Astrocyte (in vitro differentiated cells and primary cell): ENCODE data around the gene PPP2R2C. TPM values are rescaled to one million over a fixed set of nuclear protein-coding genes. Genes with fewer than 3 reads are reported as not detected.

ENCODE experiments used
- DNase-seq: peaks from one replicate; pipeline ENCODE4 v3.0.0-alpha.2; 2010; ENCODE audit warnings: low read depth
- FAIRE-seq: peaks from 2 replicates; lab custom pipeline; 2011; peaks lifted over from hg19 to GRCh38; lab: Jason Lieb, UNC
- H2AFZ ChIP-seq: 2 replicates; pipeline ENCODE4 v1.6.0; 2012; ENCODE audit warnings: low read depth, low read length, inconsistent platforms
- H3K27ac ChIP-seq: 2 replicates; pipeline ENCODE4 v1.5.1; 2011; ENCODE audit warnings: low read depth, low read length, inconsistent platforms
- H3K27me3 ChIP-seq: 2 replicates; pipeline ENCODE4 v1.6.0; 2011; ENCODE audit warnings: low read length, inconsistent platforms; ENCODE audit not compliant: insufficient read depth
- H3K36me3 ChIP-seq: 2 replicates; pipeline ENCODE4 v1.5.1; 2011; ENCODE audit warnings: low read length, inconsistent platforms; ENCODE audit not compliant: insufficient read depth
- H3K4me1 ChIP-seq: 2 replicates; pipeline ENCODE4 v1.5.1; 2011; ENCODE audit warnings: low read length, inconsistent platforms; ENCODE audit not compliant: insufficient read depth
- H3K4me2 ChIP-seq: 2 replicates; pipeline ENCODE4 v1.6.0; 2012; ENCODE audit warnings: low read length, inconsistent platforms
- H3K4me3 ChIP-seq: 2 replicates; pipeline ENCODE4 v1.5.1; 2011; ENCODE audit warnings: low read depth, mild to moderate bottlenecking, low read length, inconsistent platforms; ENCODE audit not compliant: insufficient read depth
- H3K79me2 ChIP-seq: 2 replicates; pipeline ENCODE4 v1.6.0; 2012; ENCODE audit warnings: mild to moderate bottlenecking, low read length, inconsistent platforms; ENCODE audit not compliant: insufficient read depth
- H3K9ac ChIP-seq: 2 replicates; pipeline ENCODE4 v1.6.0; 2012; ENCODE audit warnings: mild to moderate bottlenecking, low read length, inconsistent platforms
- H3K9me3 ChIP-seq: 2 replicates; pipeline ENCODE4 v1.5.1; 2012; ENCODE audit warnings: low read depth, mild to moderate bottlenecking, low read length, inconsistent platforms; ENCODE audit not compliant: insufficient read depth
- H4K20me1 ChIP-seq: 2 replicates; pipeline ENCODE4 v1.6.0; 2012; ENCODE audit warnings: low read length, inconsistent platforms; ENCODE audit not compliant: insufficient read depth
- H3K27ac Mint-ChIP-seq: one replicate; pipeline ENCODE4 v1.8.0; 2021; ENCODE audit warnings: mild to moderate bottlenecking, mixed read lengths; ENCODE audit not compliant: unreplicated experiment
- H3K27me3 Mint-ChIP-seq: one replicate; pipeline ENCODE4 v1.8.0; 2021; ENCODE audit warnings: low read depth, mixed read lengths; ENCODE audit not compliant: unreplicated experiment
- H3K36me3 Mint-ChIP-seq: one replicate; pipeline ENCODE4 v1.8.0; 2021; ENCODE audit warnings: low read depth, mixed read lengths; ENCODE audit not compliant: unreplicated experiment
- H3K4me1 Mint-ChIP-seq: one replicate; pipeline ENCODE4 v1.8.0; 2021; ENCODE audit warnings: low read depth, mixed read lengths; ENCODE audit not compliant: unreplicated experiment
- H3K4me3 Mint-ChIP-seq: one replicate; pipeline ENCODE4 v1.8.0; 2021; ENCODE audit warnings: mild to moderate bottlenecking, moderate library complexity, mixed read lengths; ENCODE audit not compliant: unreplicated experiment
- H3K9me3 Mint-ChIP-seq: one replicate; pipeline ENCODE4 v1.8.0; 2021; ENCODE audit warnings: mild to moderate bottlenecking, mixed read lengths; ENCODE audit not compliant: unreplicated experiment
- CTCF ChIP-seq: IDR thresholded peaks from 2 replicates; pipeline ENCODE4 v1.5.1; 2011; ENCODE audit warnings: low read depth, mild to moderate bottlenecking, inconsistent platforms, low read length, moderate library complexity; ENCODE audit not compliant: insufficient read depth
- EZH2 ChIP-seq: IDR thresholded peaks from 2 replicates; pipeline ENCODE4 v1.6.1; 2012; ENCODE audit warnings: mild to moderate bottlenecking, low read length, inconsistent platforms; ENCODE audit not compliant: insufficient read depth
- total RNA-seq: library from RNA; stranded (reverse); gene quantifications from 2 replicates; pipeline ENCODE4 v1.2.1, GENCODE V29; 2021

The PPP2R2C gene
- total RNA-seq, 1 donor from 2014 or later, result 1.1 TPM

- H3K9me3 Mint-ChIP-seq, result peaks cover 17% of the 10 kb centered on the region
- no peaks in the 10 kb centered on the region for H3K9me3 ChIP-seq
- H4K20me1 ChIP-seq, result no peaks in the 10 kb centered on the region
- no peaks in the 10 kb centered on the region for H3K79me2 ChIP-seq
- no peak overlapping the region for H3K27ac Mint-ChIP-seq
- no peak overlapping the region for H3K4me2 ChIP-seq
- no peaks in the 10 kb centered on the region for H3K4me1 Mint-ChIP-seq
- H3K4me3 ChIP-seq, result no peak overlapping the region
- no peaks in the 10 kb centered on the region for H3K27me3 ChIP-seq
- no peaks in the 10 kb centered on the region for H3K36me3 Mint-ChIP-seq
- H2AFZ ChIP-seq, result no peak overlapping the region
- H3K4me1 ChIP-seq, result no peaks in the 10 kb centered on the region
- H3K36me3 ChIP-seq, result no peaks in the 10 kb centered on the region
- no peak for TF ChIP-seq CTCF
- TF ChIP-seq EZH2, result no peak
- no peak overlapping the region for H3K9ac ChIP-seq
- no peak overlapping the region for H3K4me3 Mint-ChIP-seq
- H3K27ac ChIP-seq, result no peak overlapping the region
- DNase-seq (no peak), FAIRE-seq (no peak)
- H3K27me3 Mint-ChIP-seq, result peaks cover 19% of the 10 kb centered on the region
These were observed 34.6 kb downstream of the PPP2R2C start for GRCh38 chr4:6437826-6438238.

- H3K4me1 ChIP-seq, result no peaks in the 10 kb centered on the region
- Mint-ChIP-seq H3K36me3 (no peaks in the 10 kb centered on the region), H3K4me3 (no peak overlapping the region), H3K4me1 (no peaks in the 10 kb centered on the region), H3K27ac (no peak overlapping the region), H3K9me3 (peaks cover 24% of the 10 kb centered on the region), H3K27me3 (peaks cover 10% of the 10 kb centered on the region)
- H3K27me3 ChIP-seq, result no peaks in the 10 kb centered on the region
- no peak for TF ChIP-seq CTCF
- TF ChIP-seq EZH2, result no peak
- H3K36me3 ChIP-seq, result no peaks in the 10 kb centered on the region
- no peak overlapping the region for H3K4me3 ChIP-seq
- H2AFZ ChIP-seq, result no peak overlapping the region
- no peak overlapping the region for H3K27ac ChIP-seq
- H3K79me2 ChIP-seq, result no peaks in the 10 kb centered on the region
- DNase-seq (no peak), FAIRE-seq (no peak)
- H3K9ac ChIP-seq, result no peak overlapping the region
- H3K9me3 ChIP-seq, result no peaks in the 10 kb centered on the region
- H3K4me2 ChIP-seq, result no peak overlapping the region
- no peaks in the 10 kb centered on the region for H4K20me1 ChIP-seq
These were observed 37.4 kb downstream of the PPP2R2C start for GRCh38 chr4:6435010-6435409.

- H4K20me1 ChIP-seq, result no peaks in the 10 kb centered on the region
- no peak overlapping the region for H3K9ac ChIP-seq
- no peaks in the 10 kb centered on the region for H3K4me1 Mint-ChIP-seq
- H3K79me2 ChIP-seq, result no peaks in the 10 kb centered on the region
- no peak overlapping the region for H3K4me2 ChIP-seq
- no peaks in the 10 kb centered on the region for H3K36me3 ChIP-seq
- peaks cover 24% of the 10 kb centered on the region for H3K27me3 Mint-ChIP-seq
- H3K9me3 Mint-ChIP-seq, result peaks cover 24% of the 10 kb centered on the region
- H3K9me3 ChIP-seq, result no peaks in the 10 kb centered on the region
- H3K4me3 Mint-ChIP-seq, result no peak overlapping the region
- H3K27me3 ChIP-seq, result no peaks in the 10 kb centered on the region
- H3K27ac Mint-ChIP-seq, result no peak overlapping the region
- no peak overlapping the region for H2AFZ ChIP-seq
- no peak overlapping the region for H3K4me3 ChIP-seq
- DNase-seq (no peak), FAIRE-seq (no peak)
- no peaks in the 10 kb centered on the region for H3K4me1 ChIP-seq
- no peaks in the 10 kb centered on the region for H3K36me3 Mint-ChIP-seq
- no peak for TF ChIP-seq EZH2
- TF ChIP-seq CTCF, result no peak
- no peak overlapping the region for H3K27ac ChIP-seq
These were observed 41.5 kb downstream of the PPP2R2C start for GRCh38 chr4:6430927-6431326.
